Renal pelvis (tissue), 4 donors: ENCODE results near the gene FBXL5. TPM values are rescaled to one million over a fixed set of nuclear protein-coding genes. Genes with fewer than 3 reads are reported as not detected.

Experiments used
- DNase-seq: peaks from one replicate; pipeline ENCODE4 v3.0.0-alpha.2; 2013
- polyA plus RNA-seq, 3 donors: library from polyadenylated mRNA; unstranded; fragments of 120-200 nt; gene quantifications; one replicate each; pipeline ENCODE4 v1.2.1, GENCODE V29; 2013; ENCODE audit not compliant: insufficient read length in 3 of 3

FBXL5 gene
- polyA plus RNA-seq, 3 donors = 109 to 116 (median 110) TPM

DNA sequence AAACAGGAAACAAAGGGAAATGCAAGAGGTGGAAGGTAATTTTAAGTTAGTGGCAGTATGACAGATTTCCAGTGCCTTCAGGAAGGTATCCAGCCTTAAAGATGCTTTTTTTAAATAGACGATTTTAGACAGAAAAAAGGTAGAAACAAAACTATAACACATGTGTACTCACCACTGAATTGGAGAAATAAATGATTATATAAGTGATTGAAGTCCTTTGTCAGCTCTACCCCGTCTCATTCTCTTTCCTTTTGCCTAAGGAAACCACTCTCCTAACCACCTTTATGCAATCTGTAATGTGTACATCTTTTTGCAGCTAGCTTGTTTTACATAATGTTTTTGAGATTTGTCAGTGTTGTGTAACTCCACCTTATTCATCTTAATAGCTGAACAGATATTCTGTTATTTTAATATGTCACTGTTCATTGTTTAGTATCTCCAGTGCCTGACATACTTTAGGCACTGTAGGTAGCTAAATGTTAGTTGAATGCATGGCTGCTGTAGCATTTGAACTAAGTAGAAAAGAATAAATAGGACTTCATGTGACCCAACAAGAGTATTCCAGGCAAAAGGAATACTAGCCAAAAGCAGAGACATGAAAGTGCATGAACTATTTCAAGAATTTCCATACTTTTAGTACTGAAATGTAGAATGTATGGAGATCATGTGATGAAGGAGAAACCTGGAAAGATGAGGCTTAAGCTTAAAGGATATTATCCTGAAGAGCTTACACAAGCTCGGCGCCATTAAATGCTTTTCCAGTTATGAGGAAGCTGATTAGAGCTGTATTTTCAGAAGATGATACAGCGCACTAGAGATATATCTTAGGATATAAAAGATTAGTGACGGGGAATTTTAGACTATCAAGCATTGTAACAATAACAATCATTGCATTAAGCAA, 27.3 kb upstream of the FBXL5 start:
- no peak for DNase-seq

DNA sequence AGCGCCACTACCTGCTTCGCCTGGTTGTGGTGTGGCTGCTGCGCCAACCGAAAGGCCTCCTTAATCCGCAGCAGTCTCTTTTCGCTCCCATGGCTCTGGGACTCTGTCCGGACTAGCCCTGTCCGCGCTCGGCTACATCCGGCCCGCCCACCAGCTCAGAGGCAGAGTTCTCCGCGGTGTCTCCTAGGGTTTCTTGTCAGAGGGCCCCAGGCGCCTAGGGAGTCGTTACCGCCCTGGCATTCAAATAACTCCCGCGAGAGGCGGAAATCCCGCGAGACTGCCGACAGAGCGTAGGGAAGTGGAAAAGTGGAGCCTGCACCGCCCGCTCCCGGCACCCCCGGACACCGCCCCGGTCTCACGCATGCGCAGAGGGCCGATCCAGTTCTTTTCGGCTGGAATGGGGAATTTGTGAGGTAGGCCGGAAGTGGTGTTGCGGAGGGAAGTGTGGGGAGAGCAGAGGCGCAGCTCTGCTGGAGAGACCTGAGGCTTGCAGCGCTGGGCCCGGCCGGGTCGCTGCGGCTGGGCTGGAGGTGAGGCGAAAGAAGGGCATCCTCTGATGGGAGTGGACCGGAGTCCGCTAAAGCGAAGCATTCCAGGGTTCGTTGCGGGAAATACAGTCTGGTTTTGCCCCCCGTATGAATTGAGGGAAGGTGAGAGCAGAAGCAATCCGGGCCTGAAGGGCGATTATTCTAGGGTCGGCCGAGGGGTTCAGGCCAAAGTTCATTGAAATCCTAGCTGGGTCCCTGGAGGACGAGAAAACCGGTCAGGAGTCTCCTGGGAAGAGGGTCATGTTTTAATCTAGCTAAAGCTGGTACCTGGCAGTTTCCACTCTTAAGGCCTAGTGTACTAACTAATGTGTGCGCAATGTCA, 26.4 kb upstream of the FBXL5 start, which contains the start of gene FAM200B:
FAM200B (plus strand) TSS at position 456 of the 870 bp plus-strand sequence. CDS start 5,151 bp downstream, outside the sequence.
- peak; percentile 99 for DNase-seq

DNA sequence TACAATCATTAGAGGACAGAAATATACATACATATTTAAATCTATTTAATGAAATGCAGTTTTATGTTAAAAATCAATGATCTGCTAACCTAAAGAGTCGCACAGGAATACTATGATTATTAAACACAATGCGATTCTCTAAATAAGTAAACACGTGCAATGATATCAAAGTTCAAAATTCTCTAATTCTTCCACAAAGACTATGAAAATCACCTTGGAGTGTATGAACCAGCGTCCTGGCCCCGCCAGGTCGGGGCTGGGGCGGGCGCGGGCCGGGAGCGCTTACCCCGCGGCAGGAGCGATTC, 25.9 kb upstream of the FBXL5 start:
- DNase-seq = no peak

DNA sequence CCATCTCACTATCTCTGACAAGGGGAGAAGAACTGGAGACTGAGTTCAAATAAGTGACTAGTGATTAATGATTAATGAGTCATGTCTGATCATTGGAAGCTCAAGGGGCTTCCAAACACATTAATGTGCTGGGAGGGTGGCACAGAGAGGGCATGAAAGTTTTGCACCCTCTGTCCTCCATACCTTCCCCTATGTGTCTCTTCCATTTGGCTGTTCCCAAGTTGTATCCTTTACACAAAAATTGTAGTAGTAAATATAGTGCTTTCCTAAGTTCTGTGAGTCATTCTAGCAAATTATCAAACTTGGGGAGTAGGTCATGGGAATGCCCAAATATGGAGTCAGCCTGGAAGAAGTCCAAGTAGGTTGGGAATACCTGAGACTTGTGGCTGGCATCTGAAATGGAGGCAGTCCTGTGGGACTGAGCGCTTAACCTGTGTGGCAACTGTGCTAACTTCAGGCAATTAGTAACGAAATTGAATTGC, 22.4 kb upstream of the FBXL5 start:
- no peak for DNase-seq

DNA sequence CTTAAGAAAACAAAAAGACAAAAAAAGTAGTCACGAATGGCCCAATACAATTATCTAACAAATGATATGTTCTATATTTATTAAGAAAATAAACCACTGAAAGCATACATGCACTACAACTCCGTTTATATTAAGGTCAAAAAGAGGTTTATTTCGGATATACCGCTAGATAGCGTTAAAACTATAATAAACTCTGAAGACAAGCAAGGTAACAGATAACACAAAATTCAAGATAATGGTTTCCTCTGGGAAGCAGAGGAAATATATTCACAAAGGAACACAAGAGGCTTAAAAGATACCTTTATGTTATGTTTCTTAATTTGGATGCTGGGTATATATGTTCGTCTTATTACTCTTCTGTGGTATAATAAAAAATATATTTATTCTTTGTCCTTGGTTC, 21.7 kb upstream of the FBXL5 start:
- no peak for DNase-seq

DNA sequence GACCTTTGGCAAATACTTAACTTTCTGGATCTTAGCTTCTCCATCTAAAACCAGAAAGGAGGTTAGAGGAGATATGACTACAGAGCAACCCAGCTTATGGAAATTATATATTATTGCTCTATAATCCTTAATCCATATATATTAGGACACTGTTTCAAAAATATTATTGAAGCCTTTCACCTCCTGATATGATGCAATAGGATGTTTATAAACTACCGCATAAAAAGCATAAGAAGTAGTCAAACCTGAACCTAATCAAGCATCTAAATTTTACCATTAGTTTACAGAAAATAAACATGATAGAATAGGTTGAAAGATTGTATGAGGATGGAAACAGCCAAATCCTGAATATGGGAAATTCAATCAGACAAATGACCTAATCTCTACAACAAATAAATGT, 20.9 kb upstream of the FBXL5 start:
- no peak for DNase-seq

DNA sequence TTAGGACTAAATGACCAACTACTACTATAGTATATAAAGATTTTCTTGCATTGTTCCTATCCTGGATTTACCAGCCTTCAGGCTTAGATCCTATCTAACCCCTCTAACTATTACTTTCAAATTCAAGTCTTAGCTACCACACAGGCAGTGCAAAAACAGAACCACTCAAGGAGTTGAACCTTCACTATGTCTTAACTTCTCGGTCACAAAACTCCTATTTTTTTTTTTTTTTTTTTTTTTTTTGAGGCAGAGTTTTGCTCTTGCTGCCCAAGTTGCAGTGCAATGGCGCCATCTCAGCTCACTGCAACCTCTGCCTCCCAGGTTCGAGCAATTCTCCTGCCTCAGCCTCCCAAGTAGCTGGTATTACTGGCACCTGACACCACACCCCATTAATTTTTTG, 20.2 kb upstream of the FBXL5 start:
- no peak for DNase-seq

DNA sequence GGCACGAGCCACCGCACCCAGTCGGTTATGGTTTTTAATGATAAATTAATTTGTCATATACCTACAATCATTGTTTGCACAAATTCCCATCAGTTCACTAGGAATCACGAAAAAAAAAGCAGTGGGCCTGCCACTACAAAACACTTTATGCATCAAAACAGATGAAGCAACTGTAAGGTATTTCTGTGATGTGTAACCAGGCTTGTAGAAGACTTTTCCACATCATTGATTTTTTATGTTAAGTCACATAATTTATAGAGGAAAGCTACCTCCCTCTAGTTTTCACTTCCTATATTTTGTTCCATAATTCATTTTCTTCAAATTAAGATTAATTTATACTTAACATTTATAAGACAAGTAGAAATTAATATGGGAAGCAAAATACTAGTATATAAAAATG, 19.8 kb upstream of the FBXL5 start:
- DNase-seq = no peak

DNA sequence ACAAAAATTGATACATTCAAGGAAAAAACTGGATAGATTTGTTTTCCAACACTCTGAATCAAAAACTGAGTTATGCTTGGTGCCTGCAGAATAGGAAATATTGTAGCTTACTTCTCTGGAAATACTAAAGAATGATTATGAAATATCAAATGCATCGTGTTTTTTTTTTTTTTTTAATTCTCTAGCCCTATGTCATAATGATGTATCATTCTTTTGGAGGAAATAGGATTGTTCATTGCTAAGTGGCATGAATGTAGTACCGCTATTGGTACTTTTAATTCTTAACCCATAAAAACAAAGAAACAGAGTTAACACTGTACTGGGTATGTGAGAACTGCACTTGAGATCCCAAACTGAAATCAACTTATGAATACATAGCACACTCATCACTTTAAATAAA, 18.9 kb upstream of the FBXL5 start:
- DNase-seq = no peak

DNA sequence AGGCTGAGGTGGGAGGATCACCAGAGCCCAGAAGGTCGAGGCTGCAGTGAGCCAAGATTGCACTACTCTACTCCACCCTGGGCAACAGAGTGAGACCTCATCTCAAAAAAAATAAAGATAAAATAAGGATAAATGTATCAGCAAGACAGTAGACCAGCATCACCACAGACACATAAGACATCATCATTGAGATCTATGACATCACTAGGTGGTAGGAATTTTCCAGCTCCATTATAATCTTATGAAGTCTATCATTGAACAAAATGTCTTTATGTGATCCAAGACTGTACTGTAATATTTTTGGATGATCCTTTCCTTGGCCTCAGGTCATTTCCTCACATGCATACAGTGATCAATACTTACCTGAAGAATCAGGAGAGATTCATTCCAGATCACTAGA, 18.2 kb upstream of the FBXL5 start:
- no peak for DNase-seq

DNA sequence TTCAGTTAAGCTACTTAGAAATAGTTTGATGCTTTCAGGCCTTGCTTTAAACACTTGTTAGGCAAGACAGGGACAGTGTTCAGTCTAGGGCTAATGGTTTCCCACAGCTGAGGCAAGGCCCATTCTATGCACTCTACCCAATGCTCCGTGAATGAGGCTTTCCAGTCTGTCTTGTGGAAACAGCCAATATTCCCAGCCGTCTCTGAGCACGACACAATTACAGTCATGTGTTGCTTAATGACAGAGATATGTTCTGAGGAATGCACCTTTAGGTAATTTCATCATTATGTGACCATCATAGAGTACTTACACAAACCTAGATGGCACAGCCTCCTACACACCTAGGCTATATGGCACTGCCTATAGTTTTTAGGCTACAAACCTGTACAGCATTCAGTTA, 16.9 kb upstream of the FBXL5 start:
- DNase-seq = no peak

DNA sequence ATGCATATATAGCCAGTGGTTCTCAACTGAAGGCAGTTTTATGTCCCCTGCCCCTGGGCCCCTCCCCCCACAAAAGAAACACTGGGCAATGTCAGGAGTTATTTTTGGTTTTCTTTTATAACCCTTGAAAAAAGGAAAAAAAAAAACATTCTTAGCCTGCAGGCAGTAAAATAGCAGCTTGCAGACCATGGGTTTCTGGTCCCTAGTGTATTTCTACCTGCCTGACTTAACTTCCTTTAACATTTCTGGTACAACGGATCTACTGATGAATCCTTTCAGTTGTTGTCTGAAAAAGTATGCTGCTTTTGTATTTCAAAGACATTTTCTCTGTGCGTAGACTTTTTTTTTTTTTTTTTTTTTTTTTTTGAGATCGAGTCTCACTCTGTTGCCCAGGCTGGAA, 15.4 kb upstream of the FBXL5 start:
- DNase-seq = no peak

DNA sequence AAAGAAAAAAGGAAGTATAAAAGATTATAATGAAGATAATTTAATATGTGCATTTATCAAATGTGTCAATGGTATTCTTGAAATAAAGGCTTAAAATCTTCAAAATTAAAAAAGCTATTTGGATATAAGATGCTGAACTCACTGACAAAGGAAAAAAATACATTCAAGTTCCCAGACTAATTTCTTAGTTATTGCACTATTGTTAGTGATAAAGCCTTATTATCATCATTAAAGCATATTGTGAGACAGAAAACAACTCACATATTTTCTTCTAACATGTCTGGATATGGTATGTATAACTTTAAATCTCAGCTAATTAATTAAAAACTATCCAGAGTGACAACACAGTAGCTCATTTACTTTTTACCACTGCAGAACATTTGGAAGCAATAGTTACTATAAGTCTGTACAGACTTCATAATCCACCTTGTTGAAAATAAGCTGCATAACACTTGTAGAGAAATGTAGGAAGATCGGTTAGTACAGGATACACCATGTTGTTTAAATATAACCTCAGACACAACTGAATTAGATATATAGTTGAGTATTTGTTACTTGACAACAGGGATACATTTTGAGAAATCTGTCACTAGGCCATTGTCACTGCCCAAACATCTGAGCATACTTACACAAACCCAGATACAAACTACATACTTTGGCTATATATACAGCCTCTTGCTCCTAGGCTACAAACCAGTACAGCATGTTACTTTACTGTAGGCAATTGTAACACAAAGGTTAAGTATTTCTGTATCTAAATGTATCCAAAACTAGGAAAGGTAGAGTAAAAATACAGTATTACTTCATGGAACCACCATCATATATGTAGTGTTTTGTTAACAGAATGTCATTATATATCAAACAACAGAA, 13.6 kb upstream of the FBXL5 start:
- DNase-seq = no peak

DNA sequence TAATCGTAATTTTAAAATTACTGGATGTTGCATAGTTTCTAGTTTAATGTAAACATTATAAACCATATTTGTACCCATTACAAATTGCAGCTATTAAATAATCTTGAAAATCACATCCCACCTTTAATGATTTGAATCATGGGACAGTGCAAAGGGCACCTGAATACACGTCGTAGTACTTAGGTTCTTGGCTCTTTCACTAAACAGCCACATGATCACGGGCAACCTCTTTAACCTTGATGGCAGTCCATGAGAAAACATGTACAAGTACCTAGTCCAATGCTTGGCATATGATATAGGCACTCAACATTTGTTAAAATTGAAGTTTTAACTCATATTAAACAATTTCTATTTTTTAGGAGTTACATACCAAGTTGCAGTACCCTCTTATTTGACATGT, 11.8 kb upstream of the FBXL5 start:
- no peak for DNase-seq

DNA sequence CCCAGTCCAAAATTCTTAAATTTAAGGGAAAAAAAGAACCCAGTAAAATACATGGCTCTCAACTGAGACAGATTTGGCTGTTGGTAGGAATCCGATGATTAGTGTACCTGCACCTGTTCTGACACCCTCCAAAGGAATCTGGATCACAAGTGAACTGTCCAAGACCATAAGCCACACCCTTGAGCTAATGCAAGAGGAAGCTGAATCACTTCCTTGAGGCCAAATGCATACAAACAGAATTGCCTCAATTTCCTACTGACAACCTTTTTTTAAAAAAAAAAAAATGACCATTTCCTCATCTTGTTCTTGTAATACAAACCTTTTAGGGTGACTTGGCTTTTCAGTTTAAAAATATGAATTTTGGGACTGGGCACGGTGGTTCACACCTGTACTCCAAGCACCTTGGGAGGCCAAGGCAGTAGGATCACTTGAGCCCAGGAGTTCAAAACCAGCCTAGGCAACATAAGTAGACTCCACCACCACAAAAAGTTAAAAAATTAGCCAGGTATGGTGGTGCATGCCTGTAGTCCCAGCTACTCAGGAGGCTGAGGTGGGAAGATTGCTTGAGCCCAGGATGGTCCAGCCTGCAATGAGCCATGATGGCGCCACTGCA, 10.7 kb upstream of the FBXL5 start:
- DNase-seq = no peak

DNA sequence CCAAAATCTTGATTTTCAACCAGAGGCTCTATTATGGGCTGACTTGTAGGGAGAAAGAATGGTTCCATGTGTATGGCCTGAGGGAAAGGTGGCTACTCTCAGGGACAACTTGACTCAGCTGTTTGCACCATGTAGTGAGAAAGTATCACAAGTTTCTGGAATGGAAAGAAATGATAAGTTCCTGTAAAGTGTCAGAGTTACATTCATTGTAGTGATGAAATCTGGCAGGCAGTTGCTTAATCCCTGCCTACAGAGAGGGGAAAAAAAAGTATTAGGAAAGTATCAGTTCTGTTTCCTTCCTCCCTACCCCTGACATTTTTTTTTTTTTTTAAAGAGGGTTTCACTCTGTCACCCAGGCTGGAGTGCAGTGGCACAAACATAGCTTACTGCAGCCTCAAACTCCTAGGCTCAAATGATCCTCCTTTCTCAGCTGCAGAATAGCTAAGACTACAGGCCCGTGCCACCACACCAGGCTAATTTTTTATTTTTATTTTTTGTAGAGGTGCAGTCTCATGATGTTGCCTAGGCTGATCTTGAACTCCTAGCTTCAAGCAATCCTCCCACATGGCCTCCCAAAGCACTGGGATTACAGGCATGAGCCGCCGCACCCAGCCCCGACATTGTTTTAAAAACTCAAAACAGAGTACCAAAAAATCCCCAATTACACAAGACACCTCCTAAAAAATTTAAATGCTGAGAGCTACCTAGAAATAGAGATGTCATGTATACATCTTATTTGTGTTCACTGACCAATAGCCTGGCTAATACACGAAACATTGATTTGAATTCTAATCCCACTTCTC, 4.8 kb upstream of the FBXL5 start:
- no peak for DNase-seq

DNA sequence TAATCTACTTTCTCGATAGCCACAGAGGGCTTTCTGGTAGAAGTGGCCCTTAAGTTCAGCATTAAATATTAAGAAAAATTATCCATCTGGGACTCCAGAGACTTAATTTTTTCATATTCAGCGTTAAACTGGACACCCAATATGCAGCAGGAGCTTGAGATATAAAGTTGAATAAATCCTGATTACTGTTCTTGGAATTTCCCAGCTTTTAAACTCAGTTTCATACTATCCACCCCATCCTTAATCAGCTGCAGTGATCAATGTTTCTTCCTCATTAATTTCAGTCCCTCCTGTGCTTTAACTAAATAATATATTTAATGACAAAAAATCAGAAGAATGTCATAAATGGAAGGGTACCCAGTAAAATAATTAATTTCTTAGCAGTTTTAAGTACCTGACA, 3.6 kb upstream of the FBXL5 start:
- DNase-seq = no peak

DNA sequence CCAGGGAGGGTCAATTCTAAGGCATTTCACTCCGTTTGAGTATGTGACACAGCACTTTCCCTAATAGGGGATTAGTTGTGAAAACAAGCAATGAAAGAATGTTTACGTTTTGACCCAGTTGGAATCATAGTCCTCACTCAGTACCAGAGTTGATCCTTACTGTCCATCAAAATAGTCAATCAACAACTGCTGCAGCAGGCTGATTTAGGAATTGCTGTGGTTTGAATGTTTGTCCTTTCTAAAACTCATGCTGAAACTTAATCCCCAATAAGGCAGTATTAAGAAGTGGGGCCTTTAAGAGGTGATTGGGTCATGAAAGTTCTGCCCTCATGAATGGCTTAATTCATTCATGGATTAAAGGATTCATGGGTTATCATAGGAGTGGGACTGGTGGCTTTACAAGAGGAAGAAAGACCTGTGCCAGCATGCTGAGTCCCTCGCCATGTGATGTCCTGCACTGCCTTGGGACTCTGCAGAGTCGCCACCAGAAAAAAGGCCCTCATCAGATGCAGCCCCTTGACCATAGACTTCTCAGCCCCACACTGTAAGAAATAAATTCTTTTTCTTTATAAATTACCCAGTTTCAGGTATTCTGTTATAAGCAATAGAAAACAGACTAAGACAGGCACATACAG, 3.1 kb upstream of the FBXL5 start:
- no peak for DNase-seq

DNA sequence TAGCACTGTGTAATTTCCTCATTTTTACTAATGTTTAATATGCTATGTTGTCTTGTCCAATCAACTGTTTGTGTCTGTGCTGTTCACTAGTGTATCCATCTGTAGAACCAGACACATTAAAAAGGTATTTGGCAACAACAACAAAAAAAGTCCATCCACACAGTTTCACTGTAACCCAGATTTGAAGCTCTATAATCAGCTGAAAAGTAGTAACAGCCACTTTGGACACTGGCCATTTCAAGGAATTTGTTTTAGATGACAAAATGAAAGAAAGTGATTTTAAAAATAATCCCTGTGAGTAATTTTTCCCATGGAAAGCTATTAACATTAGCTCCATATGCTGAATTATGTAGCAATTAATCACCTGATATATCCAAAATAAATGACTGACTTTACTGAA, 2.2 kb upstream of the FBXL5 start:
- DNase-seq = no peak

DNA sequence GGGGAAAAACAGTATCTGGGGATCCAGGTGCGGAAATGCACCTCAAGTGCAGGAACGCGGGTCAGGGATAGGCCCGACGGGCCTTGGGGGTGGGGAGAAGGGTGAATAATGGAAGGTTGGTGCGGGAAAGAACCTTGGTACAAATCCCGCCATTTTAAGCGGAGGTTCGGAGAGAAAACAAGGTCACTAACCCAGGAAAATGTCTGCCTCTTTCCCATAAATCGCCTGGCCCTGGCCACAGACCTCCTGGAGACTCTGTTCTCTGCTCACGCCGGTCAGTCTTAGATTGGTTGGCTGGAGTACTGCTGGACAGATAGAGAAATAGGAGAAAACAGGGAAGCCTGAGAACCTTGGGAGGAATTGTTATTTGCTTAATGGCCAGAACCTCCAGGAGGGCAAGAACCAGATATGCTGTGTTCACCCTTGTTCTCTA, 897 bp upstream of the FBXL5 start:
- DNase-seq = peak; percentile 38
